ENCODE measurements around the gene CCDC194. TPM values are rescaled to one million over a fixed set of nuclear protein-coding genes. Genes with fewer than 3 reads are reported as not detected.

The CCDC194 gene
- polyA plus RNA-seq, 1 experiment = not detected

DNA sequence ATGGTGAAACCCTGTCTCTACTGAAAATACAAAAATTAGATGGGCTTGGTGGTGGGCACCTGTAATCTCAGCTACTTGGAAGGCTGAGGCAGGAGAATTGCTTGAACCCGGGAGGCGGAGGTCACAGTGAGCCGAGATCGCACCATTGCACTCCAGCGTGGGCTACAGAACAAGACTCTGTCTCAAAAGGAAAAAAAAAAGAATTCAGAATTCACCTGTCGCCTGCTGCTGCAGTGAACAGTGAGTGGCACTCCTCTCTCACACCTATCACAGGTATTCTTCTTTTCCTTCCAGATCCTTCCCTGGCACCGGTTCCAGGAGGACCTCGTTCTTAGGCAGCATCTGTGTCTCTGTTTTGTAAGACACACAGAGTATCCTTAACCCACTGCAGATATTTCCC, 20.1 kb upstream of the CCDC194 start:
- Histone ChIP-seq H3K27me3 (ENCODE audit: control insufficient read depth, insufficient read depth, low read length) (0 out of 2 replicates have a peak, but pooled peaks cover 1% of the 10 kb centered on the region), H3K36me3 (ENCODE audit: control insufficient read depth, insufficient read depth, low read length) (no peaks in the 10 kb centered on the region), H3K4me3 (ENCODE audit: low read depth, low read length) (no peak overlapping the region)
- no peak for DNase-seq (ENCODE audit: low read depth)
- TF ChIP-seq, protein P1, sequence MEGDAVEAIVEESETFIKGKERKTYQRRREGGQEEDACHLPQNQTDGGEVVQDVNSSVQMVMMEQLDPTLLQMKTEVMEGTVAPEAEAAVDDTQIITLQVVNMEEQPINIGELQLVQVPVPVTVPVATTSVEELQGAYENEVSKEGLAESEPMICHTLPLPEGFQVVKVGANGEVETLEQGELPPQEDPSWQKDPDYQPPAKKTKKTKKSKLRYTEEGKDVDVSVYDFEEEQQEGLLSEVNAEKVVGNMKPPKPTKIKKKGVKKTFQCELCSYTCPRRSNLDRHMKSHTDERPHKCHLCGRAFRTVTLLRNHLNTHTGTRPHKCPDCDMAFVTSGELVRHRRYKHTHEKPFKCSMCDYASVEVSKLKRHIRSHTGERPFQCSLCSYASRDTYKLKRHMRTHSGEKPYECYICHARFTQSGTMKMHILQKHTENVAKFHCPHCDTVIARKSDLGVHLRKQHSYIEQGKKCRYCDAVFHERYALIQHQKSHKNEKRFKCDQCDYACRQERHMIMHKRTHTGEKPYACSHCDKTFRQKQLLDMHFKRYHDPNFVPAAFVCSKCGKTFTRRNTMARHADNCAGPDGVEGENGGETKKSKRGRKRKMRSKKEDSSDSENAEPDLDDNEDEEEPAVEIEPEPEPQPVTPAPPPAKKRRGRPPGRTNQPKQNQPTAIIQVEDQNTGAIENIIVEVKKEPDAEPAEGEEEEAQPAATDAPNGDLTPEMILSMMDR (IDR thresholded peaks at IDR 0.05; ENCODE audit: insufficient read depth, low read depth, low read length) = no peak
- ChIA-PET POLR2A (no interaction called here), CTCF (interaction anchor here (1.3 to 1.4 kb wide), 2 partner anchors 21 to 24 kb away, joined by 3 read pairs; no protein-coding TSS in a partner anchor)

DNA sequence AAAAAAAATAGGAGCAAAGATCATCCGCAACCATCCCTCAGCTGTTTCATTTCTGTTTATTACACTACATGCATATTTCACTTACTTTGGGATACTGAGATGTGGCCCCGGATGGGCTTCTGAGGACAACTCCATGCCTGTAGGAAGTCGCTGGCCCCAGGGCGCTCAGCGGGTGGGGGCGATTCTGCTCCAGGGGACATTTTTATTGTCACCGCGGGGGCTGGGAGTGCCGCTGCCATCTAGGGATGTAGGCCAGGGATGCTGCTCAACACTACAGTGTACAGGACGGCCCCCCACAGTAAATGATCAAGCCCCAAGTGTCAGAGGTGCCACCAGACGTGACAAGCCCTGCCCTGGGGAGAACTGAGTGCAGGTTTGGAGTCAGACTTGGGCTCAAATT, 17.8 kb upstream of the CCDC194 start:
- TF ChIP-seq, protein P1 (IDR thresholded peaks at IDR 0.05; ENCODE audit: insufficient read depth, low read depth, low read length) = no peak
- CTCF ChIA-PET = interaction anchor here (0.6 to 1.5 kb wide), 7 partner anchors 8 to 447 kb away, joined by 3 to 4 read pairs (median 3); partner anchors contain the start of gene MVB12A
- Histone ChIP-seq H3K4me3 (ENCODE audit: low read depth, low read length) (no peak overlapping the region), H3K36me3 (ENCODE audit: control insufficient read depth, insufficient read depth, low read length) (no peaks in the 10 kb centered on the region), H3K27me3 (ENCODE audit: control insufficient read depth, insufficient read depth, low read length) (0 out of 2 replicates have a peak, but pooled peaks cover 1% of the 10 kb centered on the region)
- no peak for DNase-seq (ENCODE audit: low read depth)
- POLR2A ChIA-PET = no interaction called here

DNA sequence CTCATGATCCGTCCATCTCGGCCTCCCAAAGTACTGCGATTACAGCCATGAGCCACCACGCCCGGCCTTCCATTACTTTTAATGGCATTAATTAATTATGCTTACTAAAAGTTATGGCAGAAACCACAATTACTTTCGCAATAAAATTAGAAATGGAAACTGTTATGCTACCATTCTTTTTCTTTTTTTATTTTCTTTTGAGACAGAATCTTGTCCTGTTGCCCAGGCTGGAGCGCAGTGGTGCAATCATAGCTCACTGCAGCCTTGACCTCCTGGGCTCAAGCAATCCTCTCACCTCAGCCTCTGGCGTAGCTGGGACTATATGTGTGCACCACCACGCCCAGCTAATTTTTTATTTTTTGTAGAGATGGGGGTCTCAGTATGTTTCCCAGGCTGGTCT, 16.0 kb upstream of the CCDC194 start:
- TF ChIP-seq, protein P1 (IDR thresholded peaks at IDR 0.05; ENCODE audit: insufficient read depth, low read depth, low read length) = no peak
- Histone ChIP-seq H3K4me3 (ENCODE audit: low read depth, low read length) (no peak overlapping the region), H3K36me3 (ENCODE audit: control insufficient read depth, insufficient read depth, low read length) (no peaks in the 10 kb centered on the region), H3K27me3 (ENCODE audit: control insufficient read depth, insufficient read depth, low read length) (0 out of 2 replicates have a peak, but pooled peaks cover 1% of the 10 kb centered on the region)
- POLR2A ChIA-PET = interaction anchor here (0.6 kb wide), 1 partner anchor 782 kb away, joined by 3 read pairs; the partner anchor contains the start of gene MED26
- no peak for DNase-seq (ENCODE audit: low read depth)
- CTCF ChIA-PET = interaction anchor here (0.6 to 1.3 kb wide), 3 partner anchors 9 to 38 kb away, joined by 3 to 4 read pairs (median 4); partner anchors contain the start of genes MVB12A and TMEM221

DNA sequence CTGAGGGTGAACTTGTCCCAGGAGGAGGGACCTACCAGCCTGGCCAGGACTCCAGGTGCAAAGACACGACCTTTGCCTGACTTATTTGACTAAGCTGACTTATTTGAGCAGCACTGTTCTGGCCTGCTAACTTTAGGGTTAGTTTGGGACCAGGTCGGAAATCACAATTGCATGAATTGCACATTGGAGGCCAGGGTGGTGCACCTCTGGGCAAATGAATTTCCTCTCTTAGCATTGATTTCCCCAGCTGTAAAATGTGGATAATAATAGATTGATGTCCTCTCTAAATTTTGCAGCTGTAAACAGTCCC, 12.8 kb upstream of the CCDC194 start:
- CTCF ChIA-PET = interaction anchor here (0.9 kb wide), 1 partner anchor 21 kb away, joined by 3 read pairs; no protein-coding TSS in a partner anchor
- H3K4me3 ChIP-seq (ENCODE audit: low read depth, low read length) = no peak overlapping the region

DNA sequence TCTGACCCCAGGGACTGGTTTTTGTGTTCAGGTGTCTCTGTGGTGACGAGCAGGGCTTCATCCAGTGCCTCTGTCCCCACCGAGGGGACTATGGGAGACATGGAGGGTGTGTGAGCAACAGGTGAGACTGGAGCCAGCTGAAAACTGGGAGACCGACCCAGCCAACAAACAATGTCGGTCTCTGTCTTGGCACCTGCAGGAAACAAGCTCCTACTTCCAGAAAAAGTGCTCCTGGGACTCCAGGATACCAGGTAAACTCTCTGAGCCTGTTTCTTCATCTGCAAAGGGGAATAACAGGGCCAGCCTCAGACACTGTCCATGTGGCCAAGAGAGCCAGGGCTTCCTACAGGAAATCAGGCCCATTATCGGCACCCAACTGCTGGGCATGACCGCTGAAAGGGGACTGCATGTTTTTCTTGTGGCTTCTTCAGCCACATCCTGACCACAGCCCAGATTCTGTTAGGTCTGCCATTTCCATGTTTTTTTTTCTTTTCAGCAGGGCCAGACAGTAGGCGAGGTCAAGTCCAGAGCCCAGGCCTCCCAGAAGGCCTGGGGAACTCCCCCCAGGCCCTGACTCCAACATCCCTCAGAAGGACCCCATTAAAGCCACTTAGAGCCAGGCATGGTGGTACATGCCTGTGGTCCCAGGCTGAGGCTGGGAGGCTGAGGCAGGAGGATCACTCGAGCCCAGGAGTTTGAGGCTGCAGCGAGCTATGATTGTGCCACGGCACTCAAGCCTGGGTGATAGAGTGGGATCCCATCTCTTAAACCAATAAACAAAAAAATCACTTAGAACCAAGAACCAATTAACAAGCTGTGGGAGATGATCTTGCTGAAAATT, 12.3 kb upstream of the CCDC194 start:
- Histone ChIP-seq H3K27me3 (ENCODE audit: control insufficient read depth, insufficient read depth, low read length) (no peaks in the 10 kb centered on the region), H3K4me3 (ENCODE audit: low read depth, low read length) (no peak overlapping the region), H3K36me3 (ENCODE audit: control insufficient read depth, insufficient read depth, low read length) (no peaks in the 10 kb centered on the region)
- POLR2A ChIA-PET = no interaction called here
- CTCF ChIA-PET = interaction anchor here (0.6 to 1.9 kb wide), 5 partner anchors 11 to 158 kb away, joined by 3 to 6 read pairs (median 5); no protein-coding TSS in a partner anchor
- TF ChIP-seq, protein P1 (IDR thresholded peaks at IDR 0.05; ENCODE audit: insufficient read depth, low read depth, low read length) = no peak
- DNase-seq (ENCODE audit: low read depth) = no peak

More for the DNA sequence above, 12.8 kb upstream of the CCDC194 start:
- no peak for DNase-seq (ENCODE audit: low read depth)
- Histone ChIP-seq H3K36me3 (ENCODE audit: control insufficient read depth, insufficient read depth, low read length) (no peaks in the 10 kb centered on the region), H3K27me3 (ENCODE audit: control insufficient read depth, insufficient read depth, low read length) (no peaks in the 10 kb centered on the region)
- POLR2A ChIA-PET = no interaction called here
- TF ChIP-seq, protein P1 (IDR thresholded peaks at IDR 0.05; ENCODE audit: insufficient read depth, low read depth, low read length) = no peak
